ACHN (cell line): ENCODE measurements around the gene KANSL1.
"Not testable (repeated sequence)": the region's sequence is repeated elsewhere in the genome, so short reads cannot be mapped to it uniquely, and the experiment has no call there.

ENCODE experiments used
- DNase-seq: peaks from one replicate; pipeline ENCODE4 v3.0.0-alpha.2; 2015
- in situ Hi-C: cut with HindIII; loops from 2 replicates; pipeline ENCODE4 v1.10.0; 2017; ENCODE audit warnings: low sequenced_read_pairs, low pct_ligation_motif_present, low pct_unique_long_range_greater_than_20kb

The KANSL1 gene

DNA sequence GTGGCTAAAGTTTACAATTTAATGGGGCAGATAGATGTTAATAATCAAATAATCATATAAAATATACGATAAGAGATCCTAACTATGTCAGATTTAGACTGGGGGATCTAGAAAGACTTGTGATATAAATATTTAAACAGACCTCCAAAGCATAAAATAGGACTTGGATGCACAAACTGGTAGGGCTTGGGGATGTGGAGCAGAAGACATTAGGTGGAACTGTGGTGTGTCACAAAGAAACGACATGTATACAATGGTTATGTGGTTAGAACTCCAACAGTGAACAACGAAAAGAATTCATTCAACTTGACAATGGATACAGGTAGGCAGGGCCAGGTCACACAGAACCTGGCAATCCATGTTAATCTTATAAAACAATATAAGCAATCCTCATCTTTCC is 90.4 kb downstream of the KANSL1 start:
- DNase-seq, in situ Hi-C loops: not testable (repeated sequence)

DNA sequence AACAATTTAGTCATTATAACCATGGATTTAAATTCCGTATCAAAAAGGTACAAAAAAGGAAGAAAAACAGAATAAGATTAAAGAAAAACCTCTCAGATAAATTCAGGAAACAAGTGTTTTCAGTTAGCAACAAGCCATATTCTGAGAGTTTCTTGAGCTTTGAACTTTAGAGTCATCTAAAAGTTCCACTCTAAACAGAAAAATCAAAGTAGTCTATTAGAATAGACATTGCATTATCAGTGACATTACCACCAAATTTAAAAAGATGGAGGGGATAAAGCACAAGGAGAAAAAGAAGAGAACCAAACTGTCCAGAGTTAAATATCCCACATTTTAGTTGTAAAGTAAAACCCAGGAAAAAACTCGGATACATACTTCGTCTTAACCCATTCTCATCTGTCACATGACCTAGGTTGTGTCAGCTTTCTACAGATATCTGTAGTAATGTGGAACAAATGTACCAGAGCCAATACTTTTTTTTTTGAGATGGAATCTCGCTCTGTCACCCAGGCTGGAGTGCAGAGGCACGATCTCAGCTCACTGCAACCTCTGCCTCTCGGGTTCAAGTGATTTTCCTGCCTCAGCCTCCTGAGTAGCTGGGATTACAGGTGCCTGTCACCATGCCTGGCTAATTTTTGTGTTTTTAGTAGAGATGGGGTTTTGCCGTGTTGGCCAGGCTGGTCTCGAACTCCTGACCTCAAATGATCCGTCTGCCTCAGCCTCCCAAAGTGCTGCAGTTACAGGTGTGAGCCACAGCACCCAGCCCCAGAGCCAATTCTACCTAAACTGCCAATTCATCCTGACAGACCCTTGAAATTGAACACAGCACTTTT is 91.2 kb downstream of the KANSL1 start:
- in situ Hi-C loops, DNase-seq: not testable (repeated sequence)

DNA sequence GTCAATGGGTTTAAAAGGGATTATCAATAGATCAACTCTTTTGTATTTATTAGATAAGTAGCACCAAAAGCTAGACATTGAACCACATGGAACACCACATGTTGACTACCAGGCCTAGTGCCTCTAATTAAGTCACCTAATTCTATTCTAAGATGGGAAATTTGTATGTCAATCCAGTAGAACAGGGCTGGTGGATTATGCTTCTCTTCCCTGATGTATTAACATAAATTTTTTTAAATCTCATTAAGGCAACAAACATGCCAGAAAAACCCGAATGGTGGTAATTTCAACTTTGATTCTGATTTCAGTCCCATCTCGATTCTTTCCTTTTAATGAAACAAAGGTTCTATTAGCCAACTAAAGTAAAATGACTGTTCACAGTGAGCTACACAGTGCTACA is 92.6 kb downstream of the KANSL1 start:
- DNase-seq, result no peak
- in situ Hi-C loops, result no loop called here

DNA sequence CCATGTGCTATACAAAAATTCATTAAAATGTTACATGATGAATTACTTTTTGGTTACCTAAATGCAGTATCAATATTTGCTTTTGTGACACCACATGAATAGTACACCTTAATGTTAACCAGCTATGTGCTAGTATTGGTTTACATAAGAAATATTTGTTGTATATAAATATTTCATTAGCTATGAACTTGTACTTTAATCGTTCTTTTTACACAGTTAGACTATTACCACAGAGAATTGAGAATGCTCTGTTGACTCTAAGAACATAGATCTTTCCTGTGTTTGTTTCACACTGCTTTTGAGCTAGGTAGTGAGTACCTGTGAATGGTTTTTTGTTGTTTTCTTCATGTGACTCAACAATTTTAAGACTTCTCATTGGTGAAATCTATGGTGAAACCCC is 93.4 kb downstream of the KANSL1 start:
- in situ Hi-C loops, result no loop called here
- DNase-seq, result no peak

DNA sequence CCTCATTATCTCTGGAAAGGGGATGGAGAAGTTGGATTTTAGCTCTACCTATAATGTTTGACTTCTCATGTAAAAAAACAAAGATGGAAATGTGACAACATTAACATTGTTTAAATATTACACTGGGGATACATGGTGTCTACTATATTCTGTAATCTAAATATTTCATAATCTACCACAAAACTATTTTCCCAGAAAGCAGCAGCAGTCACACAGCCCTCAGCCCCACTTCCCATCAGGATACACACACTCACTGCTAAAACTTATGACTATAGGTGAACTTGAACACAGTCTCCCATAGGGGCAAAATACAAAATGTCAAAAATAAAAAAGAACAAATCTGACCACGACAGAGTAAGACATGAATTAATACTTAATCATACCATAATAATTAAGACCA is 95.7 kb downstream of the KANSL1 start:
- in situ Hi-C loops, result no loop called here

DNA sequence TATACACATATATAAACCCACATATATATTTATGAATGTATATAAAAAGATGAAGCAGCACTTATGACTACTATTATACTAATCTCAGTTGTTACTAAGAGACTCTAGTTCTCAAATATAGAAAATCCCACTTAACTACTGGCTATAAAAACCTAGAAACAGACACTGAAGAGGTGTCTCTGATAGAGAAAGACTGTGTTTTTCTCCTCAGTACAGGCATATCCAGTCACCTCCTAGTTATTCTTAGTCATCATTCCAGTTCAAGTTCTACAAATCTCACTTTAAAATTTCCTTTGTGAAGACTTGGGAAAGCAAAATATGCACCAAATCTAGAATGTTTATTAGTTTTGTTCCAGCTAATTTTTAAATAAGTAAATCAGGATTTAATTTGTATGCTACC is 100.2 kb downstream of the KANSL1 start:
- in situ Hi-C loops, result no loop called here
- DNase-seq, result no peak

More for the DNA sequence above, 95.7 kb downstream of the KANSL1 start:
- no peak for DNase-seq

DNA sequence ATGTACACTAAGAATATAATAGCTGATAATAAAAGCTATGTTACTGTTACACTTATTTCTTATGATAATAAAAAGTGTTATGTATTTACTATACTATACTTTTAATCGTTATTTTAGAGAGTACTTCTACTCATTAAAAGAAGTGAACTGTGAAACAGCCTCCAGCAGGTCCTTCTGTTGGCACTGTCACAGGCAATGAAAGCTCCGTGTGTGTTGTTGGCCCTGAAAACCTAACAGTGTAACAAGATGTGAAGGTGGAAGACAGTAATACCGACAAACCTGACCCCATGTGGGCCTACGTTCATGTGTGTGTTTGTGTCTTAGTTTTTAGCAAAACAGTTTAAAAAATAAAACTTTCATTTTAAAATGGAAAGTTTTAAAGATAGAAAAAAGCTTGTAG is 102.4 kb downstream of the KANSL1 start:
- DNase-seq, result no peak
- in situ Hi-C loops, result no loop called here

DNA sequence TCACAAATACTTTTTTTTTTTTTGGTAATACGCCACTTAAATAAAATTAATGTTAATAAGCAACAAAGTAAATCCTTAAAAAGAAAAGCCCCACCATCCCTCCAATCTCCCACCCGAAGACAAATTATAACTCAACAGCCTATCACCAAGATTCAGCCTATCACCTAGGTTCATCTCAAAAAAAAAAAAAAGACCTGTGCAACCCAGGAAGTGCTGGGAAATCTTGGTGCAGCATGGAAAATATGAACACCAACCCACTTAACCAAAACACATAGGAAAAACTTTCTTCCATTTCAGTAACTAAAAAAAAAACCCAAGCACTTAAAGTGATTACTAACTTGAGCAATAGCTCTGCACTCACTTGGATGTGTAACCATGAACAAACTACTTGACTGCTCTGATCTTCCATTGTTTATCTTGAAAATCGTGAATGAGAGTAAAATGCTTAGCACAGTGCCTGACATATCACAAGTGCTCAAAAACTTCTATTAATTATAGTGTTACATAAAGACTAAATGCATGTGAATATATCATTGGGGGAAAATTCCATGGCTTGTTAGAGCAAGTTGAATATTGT is 103.8 kb downstream of the KANSL1 start:
- DNase-seq, result no peak
- in situ Hi-C loops, result no loop called here

DNA sequence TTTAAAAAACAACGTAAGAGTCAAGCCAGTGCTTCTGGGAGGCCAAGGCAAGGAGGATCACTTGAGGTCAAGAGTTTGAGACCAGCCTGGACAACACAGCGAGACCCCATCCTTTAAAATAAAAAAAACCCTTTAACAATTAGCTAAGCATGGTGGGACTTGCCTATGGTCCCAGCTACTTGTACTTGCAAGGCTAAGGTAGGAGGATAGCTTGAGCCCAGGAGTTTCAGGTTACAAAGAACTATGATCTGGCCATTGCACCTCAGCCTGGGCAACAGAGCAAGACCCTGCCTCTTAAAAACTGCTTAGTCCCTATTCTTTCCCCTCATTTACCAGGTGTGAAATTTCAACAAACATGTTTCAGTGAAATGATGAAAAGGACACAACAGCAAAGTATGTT is 104.6 kb downstream of the KANSL1 start:
- DNase-seq, result no peak
- in situ Hi-C loops, result no loop called here

DNA sequence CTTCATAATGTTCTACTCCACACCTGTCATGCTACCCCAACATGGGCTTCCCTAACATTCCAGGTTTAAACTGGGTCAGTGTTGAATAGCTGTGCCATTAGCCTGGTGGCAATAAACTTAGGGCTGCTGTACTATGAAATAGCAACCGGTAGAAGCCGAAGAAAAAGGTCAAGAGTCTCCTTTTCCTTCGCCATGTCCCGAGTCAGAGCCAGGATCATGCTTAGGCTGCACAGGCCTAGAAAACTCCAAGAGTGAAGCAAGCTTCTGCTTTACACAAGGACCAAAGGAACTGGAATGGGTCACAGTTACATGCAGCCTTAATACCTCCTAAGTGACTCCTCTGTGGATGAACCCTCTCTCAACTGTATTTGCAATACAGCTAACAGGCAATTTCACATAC is 105.4 kb downstream of the KANSL1 start:
- DNase-seq, in situ Hi-C loops: not testable (repeated sequence)

DNA sequence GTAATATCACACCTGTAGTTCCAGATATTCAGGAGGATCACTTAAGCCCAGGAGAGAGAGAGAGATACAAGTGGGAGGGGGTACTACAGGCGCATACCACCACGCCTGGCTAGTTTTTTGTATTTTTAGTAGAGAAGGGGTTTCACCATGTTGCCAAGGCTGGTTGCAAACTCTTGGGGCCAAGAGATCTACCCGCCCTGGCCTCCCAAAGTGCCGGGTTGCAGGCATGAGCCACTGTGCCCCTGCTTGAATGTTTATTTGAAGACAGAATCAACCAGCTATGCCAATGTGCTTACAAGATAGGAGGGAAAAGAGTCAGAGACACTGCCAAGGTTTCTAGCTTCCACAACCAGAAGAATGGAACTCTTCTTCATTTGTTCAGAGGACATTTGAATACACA is 106.4 kb downstream of the KANSL1 start:
- DNase-seq, result no peak
- in situ Hi-C loops, result no loop called here

DNA sequence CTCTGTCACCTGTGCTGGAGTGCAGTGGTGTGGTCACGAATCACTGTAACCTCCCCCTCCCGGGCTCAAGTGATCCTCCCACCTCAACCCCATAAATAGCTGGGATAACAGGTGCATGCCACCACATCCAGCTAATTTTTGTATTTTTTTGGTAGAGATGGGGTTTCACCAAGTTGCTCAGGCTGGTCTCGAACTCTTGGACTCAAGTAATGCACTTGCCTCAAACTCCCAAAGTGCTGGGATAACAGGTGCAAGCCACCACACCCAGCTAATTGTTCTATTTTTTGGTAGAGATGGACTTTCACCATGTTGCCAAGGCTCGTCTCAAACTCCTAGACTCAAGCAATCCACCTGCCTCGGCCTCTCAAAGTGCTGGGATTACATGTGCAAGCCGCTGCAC is 107.7 kb downstream of the KANSL1 start:
- in situ Hi-C loops, result no loop called here
- no peak for DNase-seq

DNA sequence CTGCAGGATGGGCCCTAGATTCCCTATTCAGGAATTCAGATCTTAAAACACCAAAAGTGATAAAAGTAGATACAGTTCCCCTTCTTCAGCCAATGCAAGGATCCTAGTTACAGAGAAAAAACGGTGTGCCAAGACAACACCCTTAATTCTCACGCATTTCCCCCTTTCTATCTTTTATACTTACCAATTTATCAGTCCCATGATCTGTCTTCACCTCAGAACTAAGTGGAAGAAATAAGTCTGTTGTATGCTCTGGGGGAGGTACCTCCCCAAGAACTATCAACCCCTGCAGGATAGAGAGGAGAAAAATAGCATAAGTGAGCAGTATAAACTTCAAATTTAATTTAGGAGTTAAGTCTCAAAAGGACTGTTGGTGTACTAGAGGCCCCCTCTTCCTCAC is 111.0 kb downstream of the KANSL1 start:
- in situ Hi-C loops, result no loop called here
- DNase-seq, result no peak

DNA sequence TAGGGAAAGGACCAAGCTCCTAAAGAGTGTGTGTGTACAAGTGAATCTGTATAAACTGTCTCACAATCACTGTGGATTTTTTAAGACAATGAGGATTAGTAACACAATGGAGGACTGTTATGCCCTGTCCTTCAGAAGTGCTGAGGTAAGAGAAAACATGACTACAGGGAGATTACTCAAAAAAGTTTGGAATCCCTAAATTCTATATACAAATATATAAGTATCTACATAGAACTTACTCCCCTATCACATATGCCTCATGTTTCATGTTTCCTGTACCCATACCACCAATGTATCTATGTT is 112.3 kb downstream of the KANSL1 start:
- in situ Hi-C loops, result no loop called here
- no peak for DNase-seq

DNA sequence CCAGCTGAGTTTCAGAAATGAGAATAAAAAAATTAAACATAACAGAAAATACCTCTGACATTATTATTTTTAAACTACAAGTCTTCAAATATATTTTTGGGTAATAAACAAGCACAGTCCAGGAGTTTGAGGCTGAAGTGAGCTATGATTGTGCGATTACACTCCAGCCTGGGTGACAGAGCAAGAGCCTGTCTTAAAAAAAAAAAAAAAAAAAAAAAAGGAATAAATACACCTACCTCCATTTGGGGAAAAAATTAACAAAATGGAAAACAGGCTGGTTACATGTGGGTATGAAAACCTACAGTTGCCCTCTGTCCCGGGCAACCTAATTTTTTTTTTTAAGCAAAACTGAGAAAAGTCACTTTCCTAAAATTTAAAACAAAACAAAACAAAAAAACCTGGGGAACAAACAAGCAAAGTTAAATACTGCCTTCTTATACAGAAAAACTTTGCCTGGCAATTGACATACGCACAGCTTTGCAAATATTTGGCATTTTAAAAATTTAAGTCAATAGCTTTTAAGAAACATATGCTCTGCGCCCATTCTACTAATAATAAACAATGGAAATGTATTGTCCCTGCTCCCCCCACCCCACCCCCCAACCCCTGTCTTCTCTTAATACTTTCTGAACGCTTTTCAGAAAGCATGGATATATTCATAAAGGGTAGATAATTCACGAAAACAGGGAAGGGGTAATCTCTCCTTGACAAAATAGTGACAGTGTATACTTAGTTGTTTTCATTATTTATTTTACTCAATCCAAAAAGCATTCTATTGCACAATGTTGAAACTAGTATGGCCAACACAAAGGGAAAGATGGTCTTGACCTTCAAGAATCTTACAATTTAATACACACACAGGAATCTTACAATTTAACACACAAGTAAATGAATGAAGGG is 112.9 kb downstream of the KANSL1 start:
- in situ Hi-C loops, result no loop called here

DNA sequence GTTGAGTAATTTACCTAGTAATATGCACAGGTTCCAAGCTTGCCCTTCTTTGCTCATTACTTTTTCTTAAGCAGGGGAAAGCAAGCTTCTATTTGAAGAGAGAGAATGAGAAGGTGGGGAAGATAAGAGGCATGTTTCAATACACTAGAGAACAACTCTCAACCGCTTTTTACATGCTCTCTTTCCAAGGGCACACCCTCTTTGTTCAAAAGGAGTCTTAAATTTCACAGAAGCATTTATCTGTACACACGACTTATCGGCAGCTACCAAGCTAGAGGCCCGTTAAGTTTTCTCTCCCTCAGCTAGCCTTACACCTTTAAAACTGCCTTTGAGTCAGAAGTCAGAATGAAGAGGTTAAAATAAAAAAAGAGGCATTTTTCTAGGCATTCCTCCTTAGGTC is 114.6 kb downstream of the KANSL1 start:
- no peak for DNase-seq
- in situ Hi-C loops, result no loop called here

More for the DNA sequence above, 112.9 kb downstream of the KANSL1 start:
- DNase-seq, result no peak

DNA sequence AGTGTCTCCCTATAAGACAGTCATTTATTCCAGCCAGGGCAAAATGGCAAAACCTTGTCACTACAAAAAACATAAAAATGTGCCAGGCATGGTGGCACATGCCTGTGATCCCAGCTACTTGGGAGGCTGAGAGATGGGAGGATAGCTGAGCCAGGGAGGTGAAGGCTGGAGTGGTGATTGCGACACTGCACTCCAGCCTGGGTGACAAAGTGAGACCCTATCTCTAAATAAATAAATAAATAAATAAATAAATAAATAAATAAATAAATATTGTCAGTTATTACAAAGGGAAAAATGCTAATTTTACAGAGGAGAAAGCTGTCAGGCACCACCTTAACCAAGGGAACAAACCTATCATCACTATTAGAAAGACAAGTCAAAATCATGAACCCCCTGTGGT is 118.7 kb downstream of the KANSL1 start:
- in situ Hi-C loops, result no loop called here
- no peak for DNase-seq

DNA sequence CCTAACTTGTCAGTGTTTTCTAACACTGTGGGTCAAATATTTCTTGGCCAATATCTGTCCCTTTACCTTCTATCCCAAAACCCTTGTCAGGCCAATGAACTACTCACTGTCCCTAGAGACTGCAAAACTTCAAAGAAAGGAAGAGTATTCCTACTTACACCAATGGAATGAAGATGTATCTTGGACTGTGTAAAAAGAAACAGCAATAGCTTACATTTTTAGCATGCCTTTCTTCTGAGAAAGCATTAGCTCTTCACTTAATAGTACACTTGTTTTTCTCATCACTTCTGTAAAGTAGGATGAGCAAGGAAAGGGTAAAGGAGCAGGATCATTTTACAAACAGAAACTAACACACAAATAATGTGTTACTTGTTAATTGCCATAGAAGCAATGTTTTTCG is 120.2 kb downstream of the KANSL1 start:
- in situ Hi-C loops, result no loop called here
- peak; percentile 97 for DNase-seq

DNA sequence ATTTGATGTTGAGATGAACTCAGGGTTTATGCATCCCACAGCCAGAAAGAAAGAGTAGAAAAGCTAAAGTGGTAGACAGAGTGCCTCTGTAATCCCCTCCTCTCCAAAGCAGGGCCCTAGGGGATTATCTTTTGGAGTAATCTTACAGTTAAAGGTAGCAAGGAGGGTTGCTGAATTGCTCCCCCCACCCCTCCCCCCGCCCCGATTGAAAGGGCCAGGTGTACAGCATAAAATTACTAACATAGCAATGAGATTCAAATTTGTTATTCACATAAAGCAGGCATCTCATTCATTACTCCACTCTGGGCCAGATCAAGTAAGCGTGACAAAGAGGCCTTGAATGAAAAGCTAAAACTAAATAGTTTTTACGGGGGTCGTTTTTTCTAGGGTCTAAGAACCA is 121.4 kb downstream of the KANSL1 start:
- in situ Hi-C loops, result no loop called here
- no peak for DNase-seq
